ENCODE results near the gene COBL. TPM values are rescaled to one million over a fixed set of nuclear protein-coding genes. Genes with fewer than 3 reads are reported as not detected.

Gene COBL
- total and polyA plus RNA-seq, 2 of the 4 experiments (the other 2 are of a cell fraction): under 0.01 TPM; not detected in 1

DNA sequence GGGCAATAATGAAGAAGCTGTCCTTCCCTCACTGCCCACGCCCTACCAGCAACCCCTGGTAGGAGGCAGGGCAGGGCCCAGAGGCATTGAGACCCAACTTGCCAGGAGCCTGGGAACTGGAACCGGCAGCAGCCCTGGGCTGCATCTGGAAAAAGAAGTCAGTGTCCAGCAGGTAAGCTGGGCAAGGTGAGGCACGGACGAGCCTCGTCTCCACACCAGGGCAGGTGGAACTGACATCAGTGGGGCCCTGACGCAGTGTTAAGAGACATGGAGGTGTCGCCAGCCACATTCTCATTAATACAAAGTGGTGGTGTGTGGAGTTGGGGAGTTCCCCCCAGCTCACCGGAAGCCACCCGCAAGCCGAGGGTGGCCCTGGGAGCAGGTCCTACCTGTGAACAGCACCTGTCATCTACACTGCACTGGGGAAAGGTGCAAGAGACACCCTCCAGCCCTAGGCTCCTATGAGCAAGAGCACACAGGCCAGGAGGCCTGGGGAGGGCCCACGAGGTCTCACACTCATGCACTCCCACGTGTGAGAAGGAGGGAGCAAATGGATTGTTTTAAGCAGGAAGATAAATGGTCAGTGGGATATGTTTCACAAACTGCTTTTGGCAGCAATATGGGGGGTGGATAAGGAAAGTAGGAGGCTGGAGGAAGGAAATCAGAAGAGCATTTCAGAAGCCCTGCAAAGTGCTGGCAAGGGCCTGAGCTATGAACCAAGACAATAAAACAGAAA, 53.6 kb downstream of the COBL start:
- no peak overlapping the region for H3K4me3 ChIP-seq (ENCODE audit: insufficient read depth, low read depth, low read length)
- no peak for TF ChIP-seq USF2 (IDR thresholded peaks at IDR 0.05; ENCODE audit: low read depth, low read length)
- no peak for TF ChIP-seq FOS (IDR thresholded peaks at IDR 0.05; ENCODE audit: low read depth, low read length)
- TF ChIP-seq POLR2A (IDR thresholded peaks at IDR 0.05; ENCODE audit: low read depth, low read length): no peak
- TF ChIP-seq CTCF (conservative IDR thresholded peaks at IDR 0.05; ENCODE audit: low read depth, low read length): no peak
- no peak for TF ChIP-seq CEBPB (IDR thresholded peaks at IDR 0.05; ENCODE audit: low read depth, low read length)
- TF ChIP-seq MAZ (IDR thresholded peaks at IDR 0.05; ENCODE audit: borderline replicate concordance, low read depth, low read length): no peak
- TF ChIP-seq CHD1 (IDR thresholded peaks at IDR 0.05; ENCODE audit: low read depth, low read length): no peak
- TF ChIP-seq NFE2L2 (IDR thresholded peaks at IDR 0.05; ENCODE audit: low read depth, low read length): no peak
- peak overlapping the region; percentile 14 for H2AFZ ChIP-seq (replicated peaks; ENCODE audit: low read length, poor library complexity)
- no peak overlapping the region for H3K4me2 ChIP-seq (ENCODE audit: low read depth, low read length)
- H3K14ac ChIP-seq (replicated peaks; ENCODE audit: low read depth, low read length): no peak overlapping the region
- no peak overlapping the region for H3K23ac ChIP-seq (ENCODE audit: low read depth, low read length)
- H3K9ac ChIP-seq (ENCODE audit: low read depth, low read length): no peak overlapping the region
- no peaks in the 10 kb centered on the region for H3K36me3 ChIP-seq (ENCODE audit: control insufficient read depth, insufficient read depth, low read length)
- H3K79me1 ChIP-seq (ENCODE audit: low read depth in 1 of 2, low read length in 2 of 2): no peaks in the 10 kb centered on the region
- CTCF ChIA-PET: interaction anchor here (0.6 to 0.7 kb wide), 2 partner anchors 17 to 63 kb away, joined by 3 to 4 read pairs; no protein-coding TSS in a partner anchor
- no peak overlapping the region for H2BK20ac ChIP-seq (ENCODE audit: low read depth, low read length)
- ATAC-seq (ENCODE audit: low read depth): no peak
- no peak overlapping the region for H3K56ac ChIP-seq (ENCODE audit: extremely low read depth, insufficient read depth, low read length)
- no peak overlapping the region for H4K8ac ChIP-seq (ENCODE audit: low read depth in 2 of 2, low read length in 2 of 2)
- H2BK120ac ChIP-seq (ENCODE audit: low read depth, low read length): no peak overlapping the region
- H3K27ac ChIP-seq (ENCODE audit: insufficient read depth, low read length): no peak overlapping the region
- no peak overlapping the region for H4K5ac ChIP-seq (ENCODE audit: low read depth, low read length)
- in situ Hi-C loops (cut with MboI; ENCODE audit: low sequenced_read_pairs) (no loop called here), dilution Hi-C loops (cut with HindIII; ENCODE audit: low sequenced_read_pairs, unreplicated experiment) (no loop called here), intact Hi-C loops (cut with micrococcal nuclease) (no loop called here)
- no peaks in the 10 kb centered on the region for H3K4me1 ChIP-seq (ENCODE audit: control insufficient read depth, insufficient read depth, low read length)
- H3K4ac ChIP-seq (ENCODE audit: low read depth, low read length): no peak overlapping the region
- no peak overlapping the region for H2BK15ac ChIP-seq (ENCODE audit: low read depth, low read length)
- POLR2A ChIA-PET (ENCODE audit: unreplicated experiment): no interaction called here
- H3K9me3 ChIP-seq (ENCODE audit: control insufficient read depth, insufficient read depth, low read length): no peaks in the 10 kb centered on the region
- H3K18ac ChIP-seq (ENCODE audit: low read depth, low read length): no peak overlapping the region
- H3K27me3 ChIP-seq (ENCODE audit: control insufficient read depth, insufficient read depth, low read length): no peaks in the 10 kb centered on the region
- H2BK5ac ChIP-seq (ENCODE audit: low read depth, low read length, poor library complexity, severe bottlenecking): no peak overlapping the region
- peak overlapping the region; percentile 10 for H2AK9ac ChIP-seq (replicated peaks; ENCODE audit: low read depth, low read length, poor library complexity)
- H2AK5ac ChIP-seq (ENCODE audit: low read depth, low read length): no peak overlapping the region
- BruUV-seq (replicated peaks): no TSS peak
- no peak overlapping the region for H4K91ac ChIP-seq (ENCODE audit: insufficient read depth, low read depth, low read length)
- no peaks in the 10 kb centered on the region for H4K20me1 ChIP-seq (ENCODE audit: insufficient read depth, low read length)
- DNase-seq: no peak
- H3K9me1 ChIP-seq (ENCODE audit: insufficient read depth, low read length): no peaks in the 10 kb centered on the region
- WGBS, 2 experiments (ENCODE audit: extremely low coverage in 2 of 2, insufficient read length in 1 of 2): 50% methylated on average over 1 of the region's 12 CpGs; no CpG with 5 or more reads in 1 of the 2 experiments

All from IMR-90 (cell line).